GM04504 (cell line): Measurements from ENCODE around the gene UQCC3.
"Not testable (repeated sequence)": the region's sequence is repeated elsewhere in the genome, so short reads cannot be mapped to it uniquely, and the experiment has no call there.

Experiments used
- DNase-seq: peaks from one replicate; pipeline ENCODE4 v3.0.0-alpha.2; 2012; ENCODE audit warnings: low read depth

UQCC3 gene

DNA sequence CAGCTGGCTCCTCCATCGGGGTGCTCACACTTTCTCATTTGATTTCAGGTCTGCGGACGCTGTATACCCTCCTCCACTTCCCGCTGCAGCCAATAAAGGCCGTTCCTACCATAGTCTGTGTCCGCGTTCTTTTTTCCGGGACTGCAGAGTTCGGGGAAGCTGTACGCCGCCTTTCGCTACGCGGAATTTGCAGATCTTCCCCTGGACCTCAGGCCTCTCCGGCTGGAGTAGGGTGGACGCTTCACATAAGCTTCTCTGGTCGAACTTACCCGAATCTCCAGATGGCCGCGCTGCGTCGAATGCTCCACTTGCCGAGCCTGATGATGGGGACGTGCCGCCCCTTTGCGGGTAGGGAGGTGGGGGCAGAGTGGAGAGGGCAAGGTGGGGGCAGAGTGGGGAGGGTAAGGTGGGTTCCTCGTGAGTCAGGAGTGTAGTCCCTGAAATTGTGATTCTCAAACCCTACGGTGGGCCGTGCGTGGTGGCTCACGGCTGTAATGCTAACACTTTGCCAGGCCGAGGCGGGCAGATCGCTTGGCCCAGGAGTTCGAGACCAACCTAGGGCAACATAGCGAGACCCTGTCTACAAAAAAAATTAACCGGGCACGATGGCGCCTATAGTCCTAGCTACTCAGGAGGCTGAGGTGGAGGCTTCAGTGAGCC lies 5.7 kb upstream of the UQCC3 start:
- DNase-seq: no peak

DNA sequence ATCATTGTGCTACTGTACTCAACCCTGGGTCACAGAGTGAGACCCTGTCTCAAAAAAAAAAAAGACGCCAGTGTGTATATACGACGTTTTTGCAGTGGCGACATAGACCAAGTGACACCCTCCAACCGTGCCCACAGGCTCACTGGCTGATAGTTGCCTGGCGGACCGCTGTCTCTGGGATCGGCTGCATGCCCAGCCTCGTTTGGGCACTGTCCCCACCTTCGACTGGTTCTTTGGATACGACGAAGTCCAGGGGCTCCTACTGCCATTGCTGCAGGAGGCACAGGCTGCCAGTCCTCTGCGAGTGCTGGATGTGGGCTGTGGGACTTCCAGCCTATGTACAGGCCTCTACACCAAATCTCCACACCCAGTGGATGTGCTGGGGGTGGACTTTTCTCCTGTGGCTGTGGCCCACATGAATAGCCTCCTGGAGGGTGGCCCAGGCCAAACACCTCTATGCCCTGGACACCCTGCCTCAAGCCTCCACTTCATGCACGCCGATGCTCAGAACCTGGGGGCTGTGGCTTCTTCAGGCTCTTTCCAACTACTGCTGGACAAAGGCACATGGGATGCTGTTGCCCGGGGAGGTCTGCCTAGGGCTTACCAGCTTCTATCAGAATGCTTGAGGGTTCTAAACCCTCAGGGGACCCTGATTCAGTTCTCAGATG lies 5.1 kb upstream of the UQCC3 start:
- no peak for DNase-seq

DNA sequence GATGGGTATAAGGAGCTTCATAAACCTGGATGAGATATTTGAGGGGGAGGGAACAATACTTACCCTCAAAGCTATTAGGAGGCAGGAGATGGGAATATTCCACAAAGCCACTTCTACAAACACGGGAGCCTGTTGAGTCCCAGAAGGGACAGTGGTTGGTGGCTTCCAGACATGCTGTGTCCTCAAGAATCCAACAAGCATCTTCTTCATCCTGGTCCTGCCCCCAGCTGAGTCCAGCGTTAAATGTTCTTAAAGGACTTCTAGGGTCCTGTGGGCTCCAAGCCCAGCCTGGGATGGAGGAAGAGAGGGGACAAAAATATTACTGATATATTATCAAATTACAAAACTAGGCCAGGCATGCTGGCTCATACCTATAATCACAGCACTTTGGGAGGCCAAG lies 4.0 kb upstream of the UQCC3 start:
- no peak for DNase-seq

DNA sequence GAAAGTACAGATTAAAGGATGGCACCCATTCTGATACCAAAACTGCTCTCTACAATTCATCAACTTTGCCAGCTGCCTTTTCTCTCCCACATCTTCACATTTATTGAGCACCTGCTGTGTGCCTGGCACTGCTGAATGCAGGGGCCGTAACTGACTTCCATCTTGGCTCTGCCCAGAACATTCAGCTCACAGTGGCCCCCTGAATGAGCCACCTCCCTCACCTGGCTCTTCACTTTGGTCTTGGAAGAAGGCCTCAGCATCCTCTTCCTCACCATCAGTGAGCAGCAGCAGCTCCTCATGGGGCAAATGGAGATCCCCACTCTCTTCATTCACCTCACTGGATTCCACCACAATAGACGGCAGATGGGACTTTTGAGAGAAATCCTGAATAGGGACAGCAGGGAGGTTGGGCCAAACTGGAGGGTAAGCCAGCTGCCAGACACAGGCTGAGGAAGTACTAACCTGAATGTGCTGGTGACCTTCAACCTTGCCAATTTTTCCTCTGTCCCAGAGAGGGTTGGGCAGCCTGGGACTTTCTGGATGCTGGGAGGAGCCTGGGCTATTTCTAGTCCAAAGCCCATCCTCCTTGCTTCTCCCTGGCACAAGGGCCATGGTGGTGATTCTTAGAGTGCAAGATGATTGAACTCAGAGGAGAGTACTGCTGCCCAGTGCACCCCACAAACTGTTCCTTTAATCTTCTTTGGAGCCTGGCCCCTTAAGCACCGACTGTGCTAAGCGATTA lies 1.9 kb upstream of the UQCC3 start:
- no peak for DNase-seq

DNA sequence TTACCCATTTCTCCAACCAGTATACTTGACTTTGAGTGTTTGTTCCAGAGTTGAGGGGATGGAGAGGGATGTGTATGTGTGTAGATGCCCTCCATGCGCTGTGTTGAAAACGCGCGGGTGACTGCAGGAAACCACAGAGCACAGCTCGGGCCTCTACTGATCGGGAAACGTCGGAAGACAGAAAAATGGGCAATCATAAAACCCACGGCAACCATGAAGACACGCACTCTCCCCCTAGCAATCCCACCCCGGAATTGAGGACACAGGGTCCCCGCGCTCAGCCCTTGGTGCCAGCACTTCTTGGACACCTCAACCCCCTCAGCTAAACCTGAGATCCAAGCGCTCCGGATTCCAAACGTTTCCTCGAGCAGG lies 251 bp upstream of the UQCC3 start:
- no peak for DNase-seq

DNA sequence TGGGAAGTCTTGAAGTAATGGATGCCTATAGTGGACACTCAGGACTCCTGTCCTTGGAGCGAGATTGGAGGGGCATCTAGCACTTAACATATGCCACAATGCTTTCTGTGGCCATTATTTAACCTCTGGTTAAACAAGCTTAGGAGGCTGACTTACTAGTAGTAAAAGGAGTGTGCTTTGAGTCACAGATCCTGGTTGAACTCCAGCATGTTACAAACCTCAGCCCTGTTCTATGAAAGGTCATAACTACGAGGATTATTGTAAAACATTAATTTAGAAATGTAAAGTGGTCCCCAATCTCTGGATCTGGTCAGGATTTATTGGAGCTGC lies 1.7 kb downstream of the UQCC3 start:
- DNase-seq: no peak

DNA sequence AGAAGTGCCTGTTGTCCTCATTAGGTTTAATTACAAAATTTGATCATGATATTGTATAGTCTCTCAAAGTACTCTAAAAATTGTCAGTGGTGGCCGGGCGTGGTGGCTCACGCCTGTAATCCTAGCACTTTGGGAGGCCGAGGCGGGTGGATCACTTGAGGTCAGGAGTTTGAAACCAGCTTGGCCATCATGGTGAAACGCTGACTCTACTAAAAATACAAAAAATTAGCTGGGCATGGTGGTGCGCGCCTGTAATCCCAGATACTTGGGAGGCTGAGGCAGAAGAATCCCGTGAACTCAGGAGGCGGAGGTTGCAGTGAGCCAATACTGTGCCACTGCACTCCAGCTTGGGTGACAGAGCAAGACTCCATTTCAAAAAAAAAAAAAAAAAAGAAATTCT lies 3.9 kb downstream of the UQCC3 start:
- not testable (repeated sequence) for DNase-seq

DNA sequence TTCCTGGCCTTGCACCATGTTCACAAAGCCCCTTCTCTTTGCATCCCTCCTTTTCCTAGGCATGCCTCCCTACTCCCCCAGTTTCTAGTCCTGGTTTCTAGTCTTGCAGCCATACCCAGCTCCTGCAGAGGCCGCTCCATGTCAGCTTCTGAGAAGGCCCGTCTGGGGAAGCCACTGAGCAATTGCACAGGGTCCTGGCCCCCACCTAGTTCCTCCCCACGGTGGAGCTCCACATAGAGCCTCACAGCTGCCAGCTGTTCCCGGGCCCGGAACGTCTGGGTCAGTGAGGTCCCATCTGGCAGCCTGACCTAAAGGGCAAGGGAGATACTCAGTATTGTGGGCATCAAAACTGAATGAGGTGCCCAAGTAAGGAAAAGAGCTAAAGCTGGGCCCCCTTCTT lies 5.2 kb downstream of the UQCC3 start:
- no peak for DNase-seq

DNA sequence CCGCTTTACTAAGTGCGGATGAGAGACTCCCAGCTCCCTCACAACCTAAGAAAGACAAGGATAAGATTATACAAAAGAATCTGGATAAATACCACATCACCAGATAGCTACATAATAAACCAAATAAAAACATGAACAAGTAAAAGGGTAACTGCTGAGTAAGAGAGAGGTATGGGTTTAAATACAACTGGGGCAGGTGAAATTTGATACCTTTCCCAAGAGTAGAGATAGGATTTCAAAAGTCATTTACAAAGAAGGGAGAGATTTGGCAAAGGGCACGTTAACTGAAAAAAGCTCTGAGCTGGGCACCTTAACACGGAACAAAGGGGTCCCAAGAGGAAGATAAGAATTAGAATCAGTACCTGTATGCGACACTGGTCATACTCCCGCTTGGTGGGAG lies 5.7 kb downstream of the UQCC3 start:
- no peak for DNase-seq

DNA sequence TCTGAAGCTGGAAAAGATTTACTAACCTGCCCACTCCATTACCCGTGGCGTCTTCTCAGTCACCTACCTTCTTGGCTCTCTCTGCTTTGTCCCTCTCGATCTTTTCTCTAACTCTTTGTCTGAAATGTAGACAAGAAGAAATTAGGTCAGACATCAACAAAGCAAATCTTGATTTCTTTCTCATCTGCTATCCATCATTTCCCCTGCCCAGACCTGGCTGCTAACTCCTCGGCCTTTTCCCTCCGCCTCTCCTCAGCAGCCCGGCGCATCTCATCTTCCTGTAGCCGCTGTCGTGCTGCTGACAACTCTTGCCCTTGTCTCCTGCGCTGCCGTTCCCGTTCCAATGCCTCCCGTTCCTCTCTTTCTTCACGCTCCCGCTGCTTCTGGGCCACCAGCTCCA lies 6.2 kb downstream of the UQCC3 start:
- no peak for DNase-seq

DNA sequence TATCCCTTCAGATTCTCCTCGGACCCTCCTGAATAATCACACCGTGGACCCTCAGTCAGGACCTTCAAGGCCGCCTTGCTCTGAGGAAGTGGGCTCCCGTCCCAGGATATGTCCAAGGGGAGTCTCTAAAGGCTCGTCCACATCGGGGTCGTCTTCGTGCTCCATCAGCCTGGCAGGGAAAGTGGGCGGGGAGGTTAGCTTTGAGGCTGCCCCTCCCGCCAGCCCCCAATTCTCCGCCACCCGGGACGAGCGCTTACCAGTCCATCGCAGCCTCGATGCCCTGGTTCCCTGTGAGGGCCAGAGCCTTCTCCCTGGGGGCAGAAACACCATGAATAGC lies 6.9 kb downstream of the UQCC3 start:
- DNase-seq: no peak

DNA sequence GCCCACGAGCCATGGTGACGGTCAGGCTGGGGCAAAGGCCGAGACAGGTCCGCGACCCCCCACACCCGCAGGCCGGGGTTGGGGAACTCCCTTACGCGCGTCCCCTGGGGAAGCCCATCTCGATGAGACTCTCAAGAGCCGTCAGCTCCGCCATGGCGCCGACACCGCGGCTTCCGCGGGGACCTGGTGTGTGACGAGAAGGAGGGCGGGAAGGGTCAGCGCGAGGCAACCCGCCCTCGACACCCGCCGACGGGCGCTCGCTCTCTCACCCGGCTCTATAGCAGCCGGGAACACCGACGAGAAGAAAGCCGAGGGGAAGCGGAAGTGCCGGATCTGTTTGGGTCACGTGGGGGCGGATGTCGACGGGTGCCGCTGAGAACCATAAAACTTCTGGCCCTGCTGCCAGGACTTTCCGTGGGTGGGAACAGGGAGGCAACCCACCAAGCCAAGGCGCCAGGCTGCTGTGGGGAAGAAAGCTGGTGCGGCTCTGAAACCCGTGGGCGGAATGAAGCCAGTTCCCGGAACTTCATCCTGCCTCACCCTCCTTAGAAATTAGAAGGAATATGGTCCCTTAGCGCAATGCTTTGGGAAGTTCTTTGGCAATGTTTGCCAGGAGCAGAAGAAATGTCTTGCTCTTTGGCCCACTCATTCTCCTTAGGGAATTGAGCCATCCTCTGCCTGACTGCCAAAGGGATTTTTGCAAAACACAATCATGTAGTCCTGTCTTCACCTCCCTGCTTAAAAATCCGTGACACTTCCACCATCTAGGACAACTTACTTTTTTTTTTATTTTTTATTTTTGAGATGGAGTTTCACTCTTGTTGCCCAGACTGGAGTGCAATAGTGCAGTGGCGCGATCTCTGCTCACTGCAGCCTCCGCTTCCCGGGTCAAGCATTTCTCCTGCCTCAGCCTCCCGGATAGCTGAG lies 7.6 kb downstream of the UQCC3 start, which contains the start of gene UBXN1:
UBXN1 (minus strand) TSS at position 304 of the 927 bp plus-strand sequence; CDS start at position 154, 150 bp downstream.
- peak; percentile 84 for DNase-seq

DNA sequence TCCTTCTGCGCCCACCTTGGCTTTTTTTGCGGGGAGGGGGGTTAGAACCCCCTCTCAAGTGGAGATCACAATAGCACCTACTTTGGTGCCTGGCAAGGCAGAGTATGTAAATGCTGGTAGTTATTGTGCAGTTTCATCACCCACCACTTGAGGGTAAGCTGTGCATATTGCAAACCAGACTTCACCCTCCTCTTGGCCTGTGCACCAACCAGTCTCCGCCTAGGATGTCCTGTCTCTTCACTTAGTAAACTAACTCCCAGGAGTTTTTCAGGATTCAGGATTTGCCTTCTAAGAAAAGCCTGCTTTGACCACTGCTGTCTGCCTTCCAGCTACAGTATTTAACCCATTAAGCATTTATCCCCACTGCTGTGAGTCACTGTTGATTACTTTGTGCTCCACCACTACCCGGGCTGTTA lies 9.4 kb downstream of the UQCC3 start:
- DNase-seq: peak; percentile 65

DNA sequence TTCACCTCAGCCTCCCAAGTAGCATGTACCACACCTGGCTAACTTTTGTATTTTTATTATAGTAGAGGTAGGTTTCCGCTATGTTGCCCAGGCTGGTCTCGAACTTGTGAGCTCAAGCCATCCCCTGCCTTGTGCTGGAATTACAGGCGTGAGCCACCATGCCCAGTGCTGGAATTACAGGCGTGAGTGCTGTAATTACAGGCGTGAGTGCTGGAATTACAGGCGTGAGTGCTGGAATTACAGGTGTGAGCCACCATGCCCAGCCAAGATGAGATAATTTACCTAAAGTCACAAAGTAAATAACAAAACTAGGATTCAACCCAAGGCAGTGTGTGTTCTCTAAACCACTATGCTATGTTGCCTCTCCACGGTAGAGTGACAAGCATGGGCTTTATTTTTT lies 11.0 kb downstream of the UQCC3 start:
- no peak for DNase-seq

DNA sequence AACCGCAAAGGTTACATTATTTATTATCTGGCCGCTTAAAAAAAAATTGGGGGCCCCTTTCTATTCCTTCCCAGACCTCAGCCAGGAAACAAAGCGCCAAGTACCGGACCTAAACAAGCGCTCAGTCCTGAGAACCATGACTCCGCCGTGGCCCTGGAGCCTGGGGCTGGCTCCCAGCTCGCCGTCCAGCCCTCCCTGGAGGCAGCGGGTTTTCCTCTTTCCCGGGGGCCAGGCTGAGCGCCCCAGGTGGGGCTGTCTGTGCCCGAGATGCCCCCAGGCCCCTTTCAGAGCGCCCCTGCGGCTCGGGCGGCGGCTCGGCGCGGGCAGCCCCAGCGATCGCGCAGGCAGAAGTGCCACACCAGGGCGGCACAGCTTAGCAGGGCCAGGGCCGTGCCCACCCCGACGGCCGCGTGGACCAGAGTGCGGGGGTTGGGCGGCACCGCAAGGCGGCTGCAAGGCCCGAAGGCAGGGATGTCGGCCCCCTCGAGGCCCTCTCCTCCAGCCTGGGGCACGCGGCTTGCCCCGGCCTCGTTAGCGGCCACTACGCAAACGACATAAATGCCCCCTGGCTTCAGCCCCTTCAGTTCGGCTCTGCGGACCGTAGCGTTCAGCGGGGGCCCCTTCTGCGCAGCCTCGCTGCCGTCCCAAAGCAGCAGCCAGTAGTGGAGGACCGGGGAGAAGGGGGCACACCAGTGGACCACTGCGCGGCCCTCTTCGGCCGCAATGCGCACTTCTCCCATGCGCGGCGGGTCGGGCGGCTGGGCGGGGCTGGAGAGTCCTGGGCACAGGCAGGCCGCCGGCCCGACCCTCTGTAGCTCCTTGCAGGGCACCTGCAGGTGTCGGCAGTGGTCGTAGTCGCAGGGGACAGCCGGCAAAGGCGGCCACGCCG lies 16.3 kb downstream of the UQCC3 start:
- no peak for DNase-seq

DNA sequence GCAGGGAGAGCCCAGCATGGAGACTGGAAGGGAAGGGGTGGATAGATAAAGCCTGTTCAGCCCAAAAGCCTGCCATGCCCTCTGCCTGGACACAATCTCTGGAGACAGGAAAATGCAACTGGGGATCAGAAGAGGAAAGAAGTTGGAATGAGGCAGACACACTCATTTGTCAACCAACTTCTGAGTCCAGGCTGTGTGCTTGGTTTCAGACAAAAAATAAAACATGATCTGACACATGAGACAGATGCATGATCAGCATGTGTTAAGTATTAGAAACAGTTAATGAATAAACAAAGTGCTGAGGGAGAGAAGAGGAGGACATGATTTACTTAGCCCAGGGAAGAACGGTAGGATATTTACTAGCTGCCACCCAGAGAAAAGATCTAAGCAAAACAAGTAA lies 17.0 kb downstream of the UQCC3 start:
- DNase-seq: no peak

DNA sequence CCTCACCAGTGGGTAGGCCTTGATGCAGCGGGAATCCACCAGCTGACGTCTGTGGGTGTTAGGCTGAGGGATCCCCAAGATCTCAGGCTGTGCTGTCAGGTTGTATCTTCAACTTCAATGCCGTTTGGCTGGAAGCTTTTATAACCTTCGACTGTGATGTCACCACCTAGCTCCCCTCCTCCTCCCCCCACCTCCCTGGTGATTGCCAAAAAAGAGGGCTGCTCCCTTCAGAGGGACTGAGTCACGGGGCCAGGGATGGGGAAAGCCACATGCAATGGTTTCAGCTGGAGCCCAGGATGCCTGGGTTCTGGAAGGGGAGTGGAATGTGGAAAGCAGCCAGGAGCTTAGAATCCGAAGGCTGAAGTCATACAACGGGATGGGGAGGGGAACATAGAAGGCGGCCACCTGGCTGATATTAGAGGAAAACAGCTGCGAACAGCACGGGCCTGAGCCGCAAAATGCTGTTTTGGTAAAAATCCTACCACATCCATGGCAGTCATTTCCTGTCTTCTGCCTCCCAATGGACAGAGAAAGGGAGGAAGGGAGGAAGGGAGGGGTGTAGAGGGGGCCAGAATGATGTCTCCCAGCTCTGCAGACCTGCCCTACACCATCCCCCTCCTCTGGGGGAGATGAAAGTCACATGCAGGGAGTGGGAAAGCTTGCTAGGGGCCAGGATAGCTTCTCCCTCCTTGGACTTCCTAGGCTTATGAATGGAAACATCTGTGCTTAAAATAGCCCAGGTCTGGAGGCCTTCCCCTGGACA lies 18.1 kb downstream of the UQCC3 start, which contains the start of gene LRRN4CL:
LRRN4CL (minus strand) TSS at position 110 of the 763 bp plus-strand sequence. CDS start 1,022 bp downstream, outside the sequence.
- peak; percentile 98 for DNase-seq

DNA sequence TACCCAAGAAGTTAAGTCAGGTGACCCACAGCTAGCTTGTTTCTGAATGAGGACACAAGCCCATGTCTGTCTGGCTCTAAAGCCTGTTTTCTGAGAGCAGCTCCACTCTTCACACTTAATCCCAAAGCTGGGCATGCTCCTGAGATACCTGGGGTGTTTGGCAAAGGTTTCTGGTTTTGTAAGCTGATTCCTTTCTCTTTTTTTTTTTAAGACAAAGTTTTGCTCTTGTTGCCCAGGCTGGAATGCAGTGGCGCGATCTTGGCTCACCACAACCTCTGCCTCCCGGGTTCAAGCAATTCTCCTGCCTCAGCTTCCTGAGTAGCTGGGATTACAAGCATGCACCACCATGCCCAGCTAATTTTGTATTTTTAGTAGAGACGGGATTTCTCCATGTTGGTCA lies 22.2 kb downstream of the UQCC3 start:
- not testable (repeated sequence) for DNase-seq

DNA sequence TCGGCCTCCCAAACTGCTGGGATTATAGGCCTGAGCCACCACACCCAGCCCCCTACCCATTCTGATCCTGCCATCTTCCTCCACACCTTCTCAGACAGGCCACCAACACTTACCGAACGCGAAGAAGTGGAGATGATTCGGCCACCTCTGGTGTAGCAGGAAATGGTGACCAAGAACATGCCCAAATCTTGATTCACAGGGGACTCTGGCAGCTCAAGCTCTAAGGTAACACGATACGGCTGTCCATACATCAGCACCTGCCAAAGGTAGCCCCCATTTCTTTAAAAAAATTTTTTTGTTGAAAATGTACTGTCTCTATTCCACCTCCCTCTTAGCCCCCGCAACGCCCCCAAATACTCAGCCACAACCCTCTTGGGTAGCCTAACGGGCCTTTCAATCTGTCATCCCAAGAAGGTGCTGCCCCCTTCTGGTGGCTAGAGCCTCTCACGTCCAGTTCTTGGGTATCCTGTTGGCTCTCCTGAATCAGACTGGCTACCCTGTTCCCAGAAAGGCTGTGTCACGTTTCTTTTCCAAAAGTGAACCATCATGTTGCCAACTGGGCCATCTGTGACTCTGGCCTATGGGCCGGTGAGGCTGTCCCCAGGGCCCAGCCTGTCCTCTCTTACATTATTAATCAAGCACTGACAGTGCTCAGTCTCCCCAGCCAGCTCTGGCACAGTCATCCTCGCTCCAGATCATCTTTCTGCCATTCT lies 23.1 kb downstream of the UQCC3 start:
- DNase-seq: peak; percentile 72

DNA sequence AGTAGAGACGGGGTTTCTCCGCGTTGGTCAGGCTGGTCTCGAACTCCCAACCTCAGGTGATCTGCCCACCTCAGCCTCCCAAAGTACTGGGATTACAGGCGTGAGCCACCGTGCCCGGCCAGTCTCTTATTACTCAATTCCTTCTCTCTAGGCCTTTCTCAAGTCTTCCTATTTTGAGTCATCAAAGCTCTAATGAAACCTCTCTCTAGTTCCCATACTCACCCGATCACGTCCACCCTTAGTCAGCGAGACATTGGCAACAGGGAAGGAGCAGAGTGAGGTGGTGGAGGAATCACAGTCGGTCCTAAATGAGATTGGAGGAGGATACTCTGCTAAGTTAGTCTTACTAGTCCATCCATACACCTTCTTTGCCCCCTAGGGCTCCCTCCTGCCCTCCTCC lies 30.8 kb downstream of the UQCC3 start:
- DNase-seq: no peak
